GM19099 (cell line): Measurements from ENCODE around the gene CRACR2A.

Source experiments
- POLR2A ChIP-seq: IDR thresholded peaks from 3 replicates; pipeline ENCODE4 v1.6.1; 2011; ENCODE audit warnings: low read depth; ENCODE audit not compliant: insufficient read length; ENCODE audit errors: extremely low read depth

The CRACR2A gene

DNA sequence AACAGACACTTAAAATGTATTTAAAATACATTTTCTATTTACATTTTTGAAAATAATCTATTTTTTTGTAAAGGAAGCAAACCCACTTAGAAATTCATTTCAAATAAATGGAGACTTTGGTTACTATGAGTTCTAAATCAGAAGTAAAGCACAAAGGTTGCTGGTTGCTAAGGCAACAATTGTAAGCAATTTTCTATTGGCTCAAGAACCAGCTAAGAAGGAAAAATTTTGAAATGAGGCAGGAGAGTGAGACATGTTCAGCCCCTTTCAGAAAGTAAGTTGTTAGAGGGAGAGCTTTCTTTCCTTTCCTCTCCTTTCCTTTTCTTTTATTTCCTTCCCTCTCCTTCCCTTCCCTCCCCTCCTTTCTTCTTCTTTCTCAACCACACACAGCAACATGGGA, 181.2 kb downstream of the CRACR2A start:
- TF ChIP-seq POLR2A: no peak

DNA sequence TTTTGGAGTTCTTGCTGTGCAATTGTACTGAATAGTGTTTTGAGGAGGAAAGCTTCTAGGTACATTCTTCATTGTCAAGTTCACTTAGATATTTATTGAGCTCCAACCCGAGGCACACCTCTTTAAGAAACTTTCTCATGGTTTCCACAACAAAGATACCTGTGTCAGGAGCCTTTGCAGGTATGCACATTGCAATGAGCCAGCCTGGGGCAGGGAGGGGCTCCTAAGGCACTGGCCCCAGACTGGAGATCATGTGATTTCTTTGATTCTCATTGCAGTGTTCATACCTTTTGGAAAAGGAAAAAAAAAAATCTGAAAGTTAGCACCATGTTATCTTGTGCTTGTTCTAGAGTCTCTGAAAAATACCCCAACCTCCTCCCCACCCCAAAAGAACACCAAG, 181.6 kb downstream of the CRACR2A start:
- no peak for TF ChIP-seq POLR2A

DNA sequence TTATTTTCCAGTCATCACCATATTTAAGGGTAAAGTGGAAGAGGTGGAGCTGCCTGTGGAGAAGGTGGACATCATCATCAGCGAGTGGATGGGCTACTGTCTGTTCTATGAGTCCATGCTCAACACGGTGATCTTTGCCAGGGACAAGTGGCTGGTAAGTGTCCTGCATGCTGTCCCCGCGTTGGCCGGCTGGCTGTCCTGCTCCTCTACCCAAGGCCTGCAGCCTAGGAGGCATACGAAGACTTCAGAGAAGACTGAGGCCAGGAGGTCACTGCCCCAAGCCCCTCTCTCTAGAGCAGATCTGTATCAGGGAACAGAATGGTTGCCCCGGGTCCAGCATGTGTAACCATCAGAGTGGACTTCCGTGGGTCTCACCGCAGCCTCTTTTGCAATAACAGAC, 184.2 kb downstream of the CRACR2A start:
- no peak for TF ChIP-seq POLR2A

DNA sequence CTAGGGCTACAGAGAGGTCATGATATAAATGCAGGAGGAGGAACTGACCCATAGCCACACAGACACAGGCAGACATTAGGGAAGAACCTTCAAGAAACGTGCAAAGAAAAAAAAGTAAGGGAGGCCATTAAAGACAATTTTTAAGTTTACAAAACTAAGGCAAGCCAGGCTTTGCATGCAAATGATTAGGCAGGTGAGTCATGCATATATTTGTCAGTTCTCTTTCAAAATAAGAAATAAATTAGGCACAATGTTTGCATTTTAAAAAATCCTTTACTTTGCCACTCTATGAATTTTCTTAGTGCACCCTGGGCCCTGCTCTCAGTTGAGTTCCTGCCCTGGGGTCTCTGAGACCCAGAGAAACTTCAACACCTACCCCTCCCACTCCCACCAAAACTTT, 186.9 kb downstream of the CRACR2A start:
- no peak for TF ChIP-seq POLR2A
